ENCODE data around the gene CES1.

- no peak for TF ChIP-seq POLR2A (IDR thresholded peaks at IDR 0.05)
- no peak for TF ChIP-seq CTCF (IDR thresholded peaks at IDR 0.05)
- no peak for TF ChIP-seq EP300 (IDR thresholded peaks at IDR 0.05; ENCODE audit: low read depth)
Measured at GRCh38 chr16:55778757-55779156, 54.1 kb downstream of the CES1 start.

Data from transverse colon (tissue), 3 donors.